ENCODE results near the gene NAPSA.

Gene NAPSA

DNA sequence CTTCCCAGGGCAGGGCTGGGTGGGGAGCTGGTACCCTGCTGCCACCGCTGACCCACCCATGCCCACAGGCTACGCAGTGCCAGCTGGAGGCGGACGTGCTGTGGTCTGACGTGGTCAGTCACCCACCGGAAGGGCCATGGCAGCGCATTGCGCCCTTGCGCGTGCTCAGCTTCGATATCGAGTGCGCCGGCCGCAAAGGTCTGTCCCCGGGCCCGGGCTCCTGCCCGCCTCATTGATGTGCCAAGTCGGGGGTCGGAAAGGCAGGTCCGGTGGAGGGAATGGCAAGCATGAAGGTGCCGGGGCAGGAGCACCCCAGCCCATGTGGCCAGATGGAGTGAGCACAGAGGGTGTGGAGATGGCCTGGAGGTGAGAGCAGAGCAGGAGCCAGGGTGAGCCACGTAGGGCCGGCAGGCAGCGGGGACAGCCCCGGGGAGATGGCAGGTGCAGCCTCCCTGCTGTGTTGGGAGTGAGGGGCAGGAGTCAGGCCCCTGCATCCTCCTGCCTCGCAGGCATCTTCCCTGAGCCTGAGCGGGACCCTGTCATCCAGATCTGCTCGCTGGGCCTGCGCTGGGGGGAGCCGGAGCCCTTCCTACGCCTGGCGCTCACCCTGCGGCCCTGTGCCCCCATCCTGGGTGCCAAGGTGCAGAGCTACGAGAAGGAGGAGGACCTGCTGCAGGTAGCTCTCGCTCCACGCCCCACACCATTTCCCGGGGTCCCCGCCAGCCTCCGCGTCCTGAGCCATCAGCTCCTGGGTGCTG, 37.3 kb upstream of the NAPSA start:
- H2BK12ac ChIP-seq (ENCODE audit: low read length): no peak overlapping the region
- H3K79me2 ChIP-seq (ENCODE audit: control insufficient read depth, insufficient read depth, low read length, poor library complexity): no peaks in the 10 kb centered on the region
- H4K12ac ChIP-seq (ENCODE audit: low read depth, low read length): no peak overlapping the region
- peaks cover 4% of the 10 kb centered on the region for H3K9me3 ChIP-seq (ENCODE audit: insufficient read depth, low read depth, low read length)
- H3K36me3 ChIP-seq (ENCODE audit: control insufficient read depth in 1 of 2, insufficient read depth in 2 of 2, low read length in 2 of 2): peaks cover 60 to 61% of the 10 kb centered on the region in 2 experiments
- H3K27me3 ChIP-seq (ENCODE audit: insufficient read depth, low read length): no peaks in the 10 kb centered on the region
- no peak overlapping the region for H2BK5ac ChIP-seq (ENCODE audit: low read depth, low read length, poor library complexity)
- no peak overlapping the region for H3K4ac ChIP-seq (ENCODE audit: low read depth, low read length)
- no peak overlapping the region for H3K4me2 ChIP-seq (ENCODE audit: low read length)
- H3K4me3 ChIP-seq (ENCODE audit: low read depth, low read length): no peak overlapping the region
- H2AK5ac ChIP-seq (ENCODE audit: low read length): no peak overlapping the region
- no peaks in the 10 kb centered on the region for H3K79me1 ChIP-seq (ENCODE audit: low read length)
- H3K18ac ChIP-seq (ENCODE audit: low read length): no peak overlapping the region
- no peak overlapping the region for H3K9ac ChIP-seq (ENCODE audit: low read length)
- H4K91ac ChIP-seq (ENCODE audit: low read depth, low read length): no peak overlapping the region
- H2BK120ac ChIP-seq (ENCODE audit: insufficient read depth, low read length, poor library complexity): no peak overlapping the region
- no peak overlapping the region for H3K23ac ChIP-seq (ENCODE audit: low read length)
- H2AFZ ChIP-seq (ENCODE audit: insufficient read depth, low read length, poor library complexity): no peak overlapping the region
- H3K14ac ChIP-seq (ENCODE audit: low read length): no peak overlapping the region
- WGBS (ENCODE audit: extremely low coverage, insufficient coverage, insufficient read length): no CpG with 5 or more reads among the region's 41 CpGs
- H4K8ac ChIP-seq (ENCODE audit: low read depth, low read length): no peak overlapping the region
- H3K27ac ChIP-seq (ENCODE audit: low read depth, low read length): no peak overlapping the region
- no peak for DNase-seq
- no peaks in the 10 kb centered on the region for H3K4me1 ChIP-seq (ENCODE audit: control insufficient read depth in 1 of 2, insufficient read depth in 2 of 2, low read length in 2 of 2)

DNA sequence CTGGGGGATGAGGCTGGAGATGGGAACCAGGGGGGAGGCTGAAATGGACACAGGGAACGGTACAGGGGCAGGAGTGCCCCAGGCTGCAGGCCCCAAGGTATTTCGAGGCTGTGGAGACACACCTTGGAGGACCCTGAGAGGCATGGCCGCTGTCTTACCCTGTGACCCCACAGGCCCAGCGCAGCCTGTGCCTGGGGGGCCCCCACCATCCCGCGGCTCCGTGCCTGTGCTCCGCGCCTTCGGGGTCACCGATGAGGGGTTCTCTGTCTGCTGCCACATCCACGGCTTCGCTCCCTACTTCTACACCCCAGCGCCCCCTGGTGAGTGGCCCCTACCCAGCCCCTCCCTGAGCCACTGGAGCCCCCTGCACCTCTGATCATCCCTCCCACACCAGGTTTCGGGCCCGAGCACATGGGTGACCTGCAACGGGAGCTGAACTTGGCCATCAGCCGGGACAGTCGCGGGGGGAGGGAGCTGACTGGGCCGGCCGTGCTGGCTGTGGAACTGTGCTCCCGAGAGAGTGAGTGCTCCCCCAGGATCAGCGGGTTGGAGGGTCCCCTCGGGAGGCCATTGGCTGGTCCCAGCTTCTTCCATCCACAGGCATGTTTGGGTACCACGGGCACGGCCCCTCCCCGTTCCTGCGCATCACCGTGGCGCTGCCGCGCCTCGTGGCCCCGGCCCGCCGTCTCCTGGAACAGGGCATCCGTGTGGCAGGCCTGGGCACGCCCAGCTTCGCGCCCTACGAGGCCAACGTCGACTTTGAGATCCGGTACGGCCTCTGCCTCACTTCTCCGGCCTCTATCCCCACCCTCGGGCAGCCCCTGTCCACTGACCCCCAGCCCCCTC, 36.4 kb upstream of the NAPSA start:
- Histone ChIP-seq H4K12ac (ENCODE audit: low read depth, low read length) (no peak overlapping the region), H2BK120ac (ENCODE audit: insufficient read depth, low read length, poor library complexity) (no peak overlapping the region), H2BK12ac (ENCODE audit: low read length) (no peak overlapping the region), H4K91ac (ENCODE audit: low read depth, low read length) (no peak overlapping the region), H3K23ac (ENCODE audit: low read length) (no peak overlapping the region), H3K9me3 (ENCODE audit: insufficient read depth, low read depth, low read length) (peaks cover 4% of the 10 kb centered on the region), H3K27me3 (ENCODE audit: insufficient read depth, low read length) (no peaks in the 10 kb centered on the region), H2BK5ac (ENCODE audit: low read depth, low read length, poor library complexity) (no peak overlapping the region), H3K79me2 (ENCODE audit: control insufficient read depth, insufficient read depth, low read length, poor library complexity) (no peaks in the 10 kb centered on the region), H3K79me1 (ENCODE audit: low read length) (no peaks in the 10 kb centered on the region), H3K27ac (ENCODE audit: low read depth, low read length) (no peak overlapping the region), H2AK5ac (ENCODE audit: low read length) (no peak overlapping the region), H3K4ac (ENCODE audit: low read depth, low read length) (no peak overlapping the region), H2AFZ (ENCODE audit: insufficient read depth, low read length, poor library complexity) (no peak overlapping the region), H3K4me1 (ENCODE audit: control insufficient read depth in 1 of 2, insufficient read depth in 2 of 2, low read length in 2 of 2) (no peaks in the 10 kb centered on the region), H4K8ac (ENCODE audit: low read depth, low read length) (no peak overlapping the region), H3K4me2 (ENCODE audit: low read length) (no peak overlapping the region), H3K18ac (ENCODE audit: low read length) (no peak overlapping the region), H3K9ac (ENCODE audit: low read length) (no peak overlapping the region), H3K4me3 (ENCODE audit: low read depth, low read length) (no peak overlapping the region), H3K36me3 (ENCODE audit: control insufficient read depth in 1 of 2, insufficient read depth in 2 of 2, low read length in 2 of 2) (peaks cover 55 to 57% of the 10 kb centered on the region in 2 experiments), H3K14ac (ENCODE audit: low read length) (no peak overlapping the region)
- DNase-seq: no peak
- no CpG with 5 or more reads among the region's 48 CpGs for WGBS (ENCODE audit: extremely low coverage, insufficient coverage, insufficient read length)

DNA sequence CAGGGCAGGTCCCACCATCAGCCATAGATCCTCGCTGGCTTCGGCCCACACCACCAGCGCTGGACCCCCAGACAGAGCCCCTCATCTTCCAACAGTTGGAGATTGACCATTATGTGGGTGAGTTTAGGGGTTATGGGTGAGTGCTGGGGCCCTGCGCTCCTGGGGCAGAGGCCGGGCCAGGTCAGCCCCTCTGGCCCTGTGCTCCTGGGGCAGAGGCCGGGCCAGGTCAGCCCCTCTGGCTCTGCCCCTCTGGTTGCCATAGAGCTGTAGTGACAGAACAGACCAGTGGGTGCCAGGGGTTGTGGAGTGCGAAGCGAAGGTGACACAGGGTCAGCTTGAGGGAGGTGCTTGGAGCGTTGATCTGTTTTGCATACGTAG, 33.9 kb upstream of the NAPSA start:
- H2BK120ac ChIP-seq (ENCODE audit: insufficient read depth, low read length, poor library complexity): no peak overlapping the region
- no peak for DNase-seq
- no peak overlapping the region for H3K9ac ChIP-seq (ENCODE audit: low read length)
- H3K4me2 ChIP-seq (ENCODE audit: low read length): no peak overlapping the region
- peaks cover 1% of the 10 kb centered on the region for H3K79me2 ChIP-seq (ENCODE audit: control insufficient read depth, insufficient read depth, low read length, poor library complexity)
- H3K36me3 ChIP-seq (ENCODE audit: control insufficient read depth in 1 of 2, insufficient read depth in 2 of 2, low read length in 2 of 2): peaks cover 41% of the 10 kb centered on the region in 2 experiments
- H3K4ac ChIP-seq (ENCODE audit: low read depth, low read length): no peak overlapping the region
- H3K14ac ChIP-seq (ENCODE audit: low read length): no peak overlapping the region
- no peak overlapping the region for H2BK5ac ChIP-seq (ENCODE audit: low read depth, low read length, poor library complexity)
- no peaks in the 10 kb centered on the region for H3K4me1 ChIP-seq (ENCODE audit: control insufficient read depth in 1 of 2, insufficient read depth in 2 of 2, low read length in 2 of 2)
- H4K91ac ChIP-seq (ENCODE audit: low read depth, low read length): no peak overlapping the region
- H3K18ac ChIP-seq (ENCODE audit: low read length): no peak overlapping the region
- no peaks in the 10 kb centered on the region for H3K79me1 ChIP-seq (ENCODE audit: low read length)
- no peak overlapping the region for H2AK5ac ChIP-seq (ENCODE audit: low read length)
- no peaks in the 10 kb centered on the region for H3K27me3 ChIP-seq (ENCODE audit: insufficient read depth, low read length)
- no peak overlapping the region for H3K4me3 ChIP-seq (ENCODE audit: low read depth, low read length)
- H2AFZ ChIP-seq (ENCODE audit: insufficient read depth, low read length, poor library complexity): no peak overlapping the region
- WGBS (ENCODE audit: extremely low coverage, insufficient coverage, insufficient read length): no CpG with 5 or more reads among the region's 10 CpGs
- H3K23ac ChIP-seq (ENCODE audit: low read length): no peak overlapping the region
- H4K8ac ChIP-seq (ENCODE audit: low read depth, low read length): no peak overlapping the region
- no peaks in the 10 kb centered on the region for H3K9me3 ChIP-seq (ENCODE audit: insufficient read depth, low read depth, low read length)
- H4K12ac ChIP-seq (ENCODE audit: low read depth, low read length): no peak overlapping the region
- no peak overlapping the region for H2BK12ac ChIP-seq (ENCODE audit: low read length)
- no peak overlapping the region for H3K27ac ChIP-seq (ENCODE audit: low read depth, low read length)

DNA sequence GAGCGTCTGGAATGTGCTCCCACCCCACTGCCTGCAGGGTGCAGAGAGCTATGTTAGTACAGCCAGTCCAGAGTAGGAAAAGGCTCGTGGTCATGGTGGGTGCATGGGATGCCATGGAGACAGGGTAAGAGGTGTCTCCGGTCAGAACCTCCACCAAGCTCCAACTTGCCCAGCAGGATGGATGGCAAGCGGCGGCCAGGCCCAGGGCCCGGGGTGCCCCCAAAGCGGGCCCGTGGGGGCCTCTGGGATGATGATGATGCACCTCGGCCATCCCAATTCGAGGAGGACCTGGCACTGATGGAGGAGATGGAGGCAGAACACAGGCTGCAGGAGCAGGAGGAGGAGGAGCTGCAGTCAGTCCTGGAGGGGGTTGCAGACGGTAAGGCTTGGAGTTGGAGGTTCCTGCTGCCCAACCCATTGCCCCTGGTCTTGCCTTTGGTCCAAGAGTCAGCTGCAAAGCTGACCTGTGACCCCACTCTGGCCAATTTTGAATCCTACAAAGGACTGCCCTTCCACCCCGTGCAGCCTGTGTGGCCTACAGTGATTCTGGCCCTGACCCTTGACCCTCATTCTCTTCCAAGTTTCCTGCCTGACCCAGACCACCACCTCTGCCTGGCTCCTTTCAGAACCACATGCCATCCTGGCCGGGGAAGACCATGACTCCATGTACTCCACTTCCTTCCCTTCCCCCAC, 33.4 kb upstream of the NAPSA start:
- Histone ChIP-seq H3K4me1 (ENCODE audit: control insufficient read depth in 1 of 2, insufficient read depth in 2 of 2, low read length in 2 of 2) (no peaks in the 10 kb centered on the region), H3K4me3 (ENCODE audit: low read depth, low read length) (no peak overlapping the region), H3K79me2 (ENCODE audit: control insufficient read depth, insufficient read depth, low read length, poor library complexity) (peaks cover 1% of the 10 kb centered on the region), H2BK120ac (ENCODE audit: insufficient read depth, low read length, poor library complexity) (no peak overlapping the region), H3K4me2 (ENCODE audit: low read length) (no peak overlapping the region), H4K12ac (ENCODE audit: low read depth, low read length) (no peak overlapping the region), H3K27me3 (ENCODE audit: insufficient read depth, low read length) (no peaks in the 10 kb centered on the region), H2BK5ac (ENCODE audit: low read depth, low read length, poor library complexity) (no peak overlapping the region), H3K4ac (ENCODE audit: low read depth, low read length) (no peak overlapping the region), H2AK5ac (ENCODE audit: low read length) (no peak overlapping the region), H3K23ac (ENCODE audit: low read length) (no peak overlapping the region), H4K91ac (ENCODE audit: low read depth, low read length) (no peak overlapping the region), H3K18ac (ENCODE audit: low read length) (no peak overlapping the region), H3K9ac (ENCODE audit: low read length) (no peak overlapping the region), H3K27ac (ENCODE audit: low read depth, low read length) (no peak overlapping the region), H3K36me3 (ENCODE audit: control insufficient read depth in 1 of 2, insufficient read depth in 2 of 2, low read length in 2 of 2) (peaks cover 38 to 41% of the 10 kb centered on the region in 2 experiments), H3K9me3 (ENCODE audit: insufficient read depth, low read depth, low read length) (no peaks in the 10 kb centered on the region), H3K79me1 (ENCODE audit: low read length) (no peaks in the 10 kb centered on the region), H4K8ac (ENCODE audit: low read depth, low read length) (no peak overlapping the region), H2AFZ (ENCODE audit: insufficient read depth, low read length, poor library complexity) (no peak overlapping the region), H2BK12ac (ENCODE audit: low read length) (no peak overlapping the region), H3K14ac (ENCODE audit: low read length) (no peak overlapping the region)
- WGBS (ENCODE audit: extremely low coverage, insufficient coverage, insufficient read length): no CpG with 5 or more reads among the region's 13 CpGs
- DNase-seq: no peak

Measured in trophoblast cell (in vitro differentiated cells and primary cell).